ENCODE results near the gene MMP7. TPM values are rescaled to one million over a fixed set of nuclear protein-coding genes. Genes with fewer than 3 reads are reported as not detected.
A peak's percentile ranks its signal among the peaks of the same experiment; 100 is the strongest.

The MMP7 gene
- total and polyA plus RNA-seq, 2 donors (not counting 3 experiments of a cell fraction or from before 2014, with no cell fraction given) = 0.65 TPM; not detected in 1

DNA sequence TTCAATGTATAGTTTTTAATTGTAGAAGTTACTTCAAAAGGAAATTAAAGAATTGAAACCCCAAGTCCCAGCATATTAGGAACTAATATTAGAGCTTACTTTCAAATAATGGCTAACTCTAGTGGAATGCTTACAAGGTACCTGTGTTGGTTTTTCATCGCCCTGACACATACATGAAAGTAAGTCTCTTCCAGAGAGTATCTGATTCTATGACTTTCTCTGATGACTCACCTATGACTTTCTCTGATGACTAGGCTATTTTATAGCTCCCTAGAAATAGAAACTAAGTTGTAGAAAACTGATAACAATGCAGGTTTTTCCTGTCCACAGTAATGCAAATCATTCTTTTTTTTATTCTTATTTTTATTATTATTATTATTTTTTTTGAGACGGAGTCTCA, 33.6 kb upstream of the MMP7 start:
- Histone ChIP-seq H3K4me1 (ENCODE audit: control insufficient read depth, extremely low read depth, insufficient read depth, low read length) (peaks cover 3% of the 10 kb centered on the region), H4K20me1 (replicated peaks; ENCODE audit: control insufficient read depth, extremely low read depth, insufficient read depth, low read length) (no peaks in the 10 kb centered on the region), H2AFZ (ENCODE audit: low read depth, low read length) (no peak overlapping the region), H3K9ac (replicated peaks; ENCODE audit: extremely low read depth, insufficient read depth, low read length) (no peak overlapping the region), H3K9me1 (replicated peaks; ENCODE audit: control insufficient read depth, extremely low read depth, insufficient read depth, low read length) (no peaks in the 10 kb centered on the region), H3K9me3 (replicated peaks; ENCODE audit: control insufficient read depth, insufficient read depth, low read length) (no peaks in the 10 kb centered on the region), H3K36me3 (ENCODE audit: control insufficient read depth in 2 of 2, extremely low read depth in 1 of 2, insufficient read depth in 2 of 2, low read length in 2 of 2) (no peaks in the 10 kb centered on the region), H3K4me3 (replicated peaks in 1 of 3; ENCODE audit: insufficient read depth in 1 of 3, low read depth in 1 of 3, low read length in 3 of 3) (no peak overlapping the region), H3K79me2 (ENCODE audit: control insufficient read depth, insufficient read depth, low read length) (no peaks in the 10 kb centered on the region), H3K27ac (ENCODE audit: insufficient read depth, low read depth, low read length) (no peak overlapping the region), H3K4me2 (ENCODE audit: insufficient read depth, low read length) (no peak overlapping the region), H3K27me3 (ENCODE audit: control insufficient read depth in 2 of 2, insufficient read depth in 2 of 2, low read length in 2 of 2) (no peaks in the 10 kb centered on the region)
- BruUV-seq (replicated peaks) = no TSS peak
- dilution Hi-C loops (cut with MboI; ENCODE audit: extremely low pct_ligation_motif_present, low sequenced_read_pairs) = no loop called here
- no peak for TF ChIP-seq EZH2 (IDR thresholded peaks at IDR 0.05; ENCODE audit: borderline replicate concordance, low read depth, low read length, severe bottlenecking)
- no peak for TF ChIP-seq MAX (IDR thresholded peaks at IDR 0.05; ENCODE audit: insufficient read depth, insufficient read length)
- TF ChIP-seq JUN (IDR thresholded peaks at IDR 0.05; ENCODE audit: borderline replicate concordance, insufficient read depth, insufficient read length, low read depth) = peak; percentile 86
- TF ChIP-seq POLR2AphosphoS5 (IDR thresholded peaks at IDR 0.05; ENCODE audit: insufficient read depth, low read depth, low read length) = no peak
- no peak for TF ChIP-seq MYC (IDR thresholded peaks at IDR 0.05; ENCODE audit: low read depth, low read length)
- peak; percentile 86 for TF ChIP-seq FOS (IDR thresholded peaks at IDR 0.05; ENCODE audit: borderline replicate concordance, insufficient read depth, low read length)
- TF ChIP-seq, protein P1, sequence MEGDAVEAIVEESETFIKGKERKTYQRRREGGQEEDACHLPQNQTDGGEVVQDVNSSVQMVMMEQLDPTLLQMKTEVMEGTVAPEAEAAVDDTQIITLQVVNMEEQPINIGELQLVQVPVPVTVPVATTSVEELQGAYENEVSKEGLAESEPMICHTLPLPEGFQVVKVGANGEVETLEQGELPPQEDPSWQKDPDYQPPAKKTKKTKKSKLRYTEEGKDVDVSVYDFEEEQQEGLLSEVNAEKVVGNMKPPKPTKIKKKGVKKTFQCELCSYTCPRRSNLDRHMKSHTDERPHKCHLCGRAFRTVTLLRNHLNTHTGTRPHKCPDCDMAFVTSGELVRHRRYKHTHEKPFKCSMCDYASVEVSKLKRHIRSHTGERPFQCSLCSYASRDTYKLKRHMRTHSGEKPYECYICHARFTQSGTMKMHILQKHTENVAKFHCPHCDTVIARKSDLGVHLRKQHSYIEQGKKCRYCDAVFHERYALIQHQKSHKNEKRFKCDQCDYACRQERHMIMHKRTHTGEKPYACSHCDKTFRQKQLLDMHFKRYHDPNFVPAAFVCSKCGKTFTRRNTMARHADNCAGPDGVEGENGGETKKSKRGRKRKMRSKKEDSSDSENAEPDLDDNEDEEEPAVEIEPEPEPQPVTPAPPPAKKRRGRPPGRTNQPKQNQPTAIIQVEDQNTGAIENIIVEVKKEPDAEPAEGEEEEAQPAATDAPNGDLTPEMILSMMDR (IDR thresholded peaks at IDR 0.05; ENCODE audit: extremely low read depth in 1 of 2, insufficient read depth in 1 of 2, low read depth in 1 of 2, low read length in 2 of 2) = no peak
- TF ChIP-seq GATA2 (IDR thresholded peaks at IDR 0.05; ENCODE audit: insufficient read depth, insufficient read length, low read depth, low read length) = peak; percentile 18
- TF ChIP-seq POLR2A (IDR thresholded peaks at IDR 0.05; ENCODE audit: low read depth, low read length) = no peak
- DNase-seq (ENCODE audit: low read depth, low spot score) (peak; percentile 59), FAIRE-seq (peak; percentile 48)
- ChIA-PET CTCF (interaction anchor here (0.7 to 1.4 kb wide), 9 partner anchors 8 to 222 kb away, joined by 3 to 7 read pairs (median 4); no protein-coding TSS in a partner anchor), POLR2A (no interaction called here)
- intact Hi-C loops (cut with micrococcal nuclease) = no loop called here
